NCI-H146 treated with DMSO at 0.1 percent for 48 hours (cell line): ENCODE measurements around the gene MAGEB6B.
"Not testable (repeated sequence)": the region's sequence is repeated elsewhere in the genome, so short reads cannot be mapped to it uniquely, and the experiment has no call there.

Experiments used
- DNase-seq: peaks from one replicate; lab custom pipeline; 2025; ENCODE audit not compliant: unreplicated experiment; lab: John Stamatoyannopoulos, UW

The MAGEB6B gene

GRCh38 chrX:26160301-26160700, at the start of gene MAGEB6B:
Gene MAGEB6B, plus strand, starts transcription at chrX:26160601. Its CDS starts 0 bp downstream, at chrX:26160601.
- no peak for DNase-seq

- no peak for DNase-seq
Observed at GRCh38 chrX:26138274-26138673, 22.1 kb upstream of the MAGEB6B start, which contains the start of gene MAGEB18. Gene MAGEB18, plus strand, starts transcription at chrX:26138343. Its CDS starts 643 bp downstream, at chrX:26138986.

GRCh38 chrX:26146024-26146423, 14.4 kb upstream of the MAGEB6B start:
- DNase-seq, result no peak

- no peak for DNase-seq
Observed at GRCh38 chrX:26192204-26192603, 31.8 kb downstream of the MAGEB6B start, which contains the start of gene MAGEB6. Gene MAGEB6, plus strand, starts transcription at chrX:26192440. Its CDS starts 1,407 bp downstream, at chrX:26193847.

GRCh38 chrX:26203561-26203960, 43.2 kb downstream of the MAGEB6B start:
- DNase-seq, result no peak

- not testable (repeated sequence) for DNase-seq
Observed at GRCh38 chrX:26204717-26205116, 44.3 kb downstream of the MAGEB6B start.

- DNase-seq, result no peak
Observed at GRCh38 chrX:26208012-26208411, 47.6 kb downstream of the MAGEB6B start.
